Tibial nerve (tissue), 4 donors: Measurements from ENCODE around the gene DNAJC15. TPM values are rescaled to one million over a fixed set of nuclear protein-coding genes. Genes with fewer than 3 reads are reported as not detected.
"Not testable (repeated sequence)": the region's sequence is repeated elsewhere in the genome, so short reads cannot be mapped to it uniquely, and the experiment has no call there.

Source experiments
- DNase-seq, 2 donors: peaks; one replicate each; pipeline ENCODE4 v3.0.0-alpha.2; 2019; ENCODE audit warnings: low spot score in 2 of 2
- H3K27ac ChIP-seq, 4 donors: fragments of 200-600 bp; sonication (generic) in 3 of 4; one replicate each; pipeline ENCODE4 v1.5.1; 2017 to 2019; ENCODE audit warnings: mild to moderate bottlenecking in 1 of 4
- H3K27me3 ChIP-seq, 2 donors: fragments of 200-600 bp; sonication (generic) in 1 of 2; one replicate each; pipeline versions ENCODE4 v1.5.1 to v1.6.0; 2017 to 2019
- H3K36me3 ChIP-seq, 3 donors: fragments of 200-600 bp; sonication (generic); one replicate each; pipeline ENCODE4 v1.5.1; 2018 to 2019
- H3K4me1 ChIP-seq, 4 donors: fragments of 200-600 bp; sonication (generic) in 3 of 4; one replicate each; pipeline ENCODE4 v1.5.1; 2017 to 2019
- H3K4me3 ChIP-seq, 4 donors: fragments of 200-600 bp; sonication (generic) in 3 of 4; one replicate each; pipeline ENCODE4 v1.5.1; 2017 to 2019; ENCODE audit warnings: mild to moderate bottlenecking in 1 of 4, moderate library complexity in 1 of 4
- H3K9me3 ChIP-seq, 4 donors: fragments of 200-600 bp; sonication (generic) in 3 of 4; one replicate each; pipeline ENCODE4 v1.5.1; 2017 to 2019
- EP300 ChIP-seq, 2 donors: sonication (generic); formaldehyde crosslinking; IDR thresholded peaks; one replicate each; pipeline ENCODE4 v1.6.1; 2017; ENCODE audit warnings: antibody characterized with exemption in 2 of 2, mild to moderate bottlenecking in 1 of 2
- POLR2A ChIP-seq, 2 donors: fragments of 450-650 bp; IDR thresholded peaks; one replicate each; pipeline ENCODE4 v1.6.1; 2017; ENCODE audit warnings: antibody characterized with exemption in 2 of 2, mild to moderate bottlenecking in 2 of 2, moderate library complexity in 2 of 2
- WGBS, 2 donors: methylation state at CpG; one replicate each; pipeline ENCODE4 v1.1.5; 2018; 5-methylcytosine and 5-hydroxymethylcytosine counted together
- total RNA-seq, 4 donors: library from RNA; depleted of rRNA; stranded (reverse); fragments of >200 nt; gene quantifications; one replicate each; pipeline ENCODE4 v1.1.0, GENCODE V29; 2016
- TF ChIP-seq, protein P1 (sequence below), 5 experiments: fragments of 200-600 bp in 3 of 5; fragments of 450-650 bp in 2 of 5; sonication (generic) in 3 of 5; IDR thresholded peaks; one replicate each; pipeline ENCODE4 v1.5.1; 2016 to 2019; ENCODE audit warnings: antibody characterized with exemption in 5 of 5, mild to moderate bottlenecking in 3 of 5, moderate library complexity in 2 of 5

The DNAJC15 gene
- total RNA-seq, 4 donors from 2014 or later: 3.7 to 9.2 (median 5.7) TPM

DNA sequence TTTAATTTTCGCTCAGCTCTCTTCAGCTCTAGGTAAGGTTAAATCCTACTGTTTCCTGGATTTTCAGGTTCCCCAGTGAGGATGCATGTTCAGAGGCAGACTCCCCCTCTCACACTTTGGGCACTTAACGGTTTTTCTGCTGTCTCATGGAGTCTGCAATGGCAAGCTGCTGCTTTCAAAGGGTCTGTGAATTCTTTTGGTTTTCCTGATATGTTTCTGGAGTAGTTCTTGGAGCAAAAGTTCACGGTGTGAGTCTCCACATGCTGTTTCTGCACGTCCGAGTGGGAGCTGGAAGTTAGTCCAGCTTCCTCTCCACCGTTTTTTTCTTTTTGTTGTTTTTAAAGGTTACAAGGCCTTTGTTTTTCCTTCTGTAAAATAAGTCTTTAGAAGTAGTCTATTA is 35.4 kb downstream of the DNAJC15 start:
- Histone ChIP-seq H3K4me3 (no peak overlapping the region), H3K36me3 (no peaks in the 10 kb centered on the region), H3K27me3 (no peaks in the 10 kb centered on the region), H3K4me1 (peaks cover 0 to 34% (median 20%) of the 10 kb centered on the region in 4 donors), H3K9me3 (no peaks in the 10 kb centered on the region), H3K27ac (peak overlapping the region in 2 of 4 donors; percentile 31 to 41)
- no peak for TF ChIP-seq POLR2A (IDR thresholded peaks at IDR 0.05)
- WGBS, 2 donors: 64 to 76% methylated on average over 6 of the region's 6 CpGs
- no peak for DNase-seq

- WGBS, 2 donors: 93 to 96% methylated on average over 7 of the region's 7 CpGs
- H3K36me3 ChIP-seq, DNase-seq, H3K9me3 ChIP-seq, H3K4me3 ChIP-seq, H3K27me3 ChIP-seq, H3K27ac ChIP-seq: not testable (repeated sequence)
- peaks cover 0 to 25% (median 18%) of the 10 kb centered on the region in 4 donors for H3K4me1 ChIP-seq
These were observed 36.4 kb downstream of the DNAJC15 start for GRCh38 chr13:43059779-43060178.

DNA sequence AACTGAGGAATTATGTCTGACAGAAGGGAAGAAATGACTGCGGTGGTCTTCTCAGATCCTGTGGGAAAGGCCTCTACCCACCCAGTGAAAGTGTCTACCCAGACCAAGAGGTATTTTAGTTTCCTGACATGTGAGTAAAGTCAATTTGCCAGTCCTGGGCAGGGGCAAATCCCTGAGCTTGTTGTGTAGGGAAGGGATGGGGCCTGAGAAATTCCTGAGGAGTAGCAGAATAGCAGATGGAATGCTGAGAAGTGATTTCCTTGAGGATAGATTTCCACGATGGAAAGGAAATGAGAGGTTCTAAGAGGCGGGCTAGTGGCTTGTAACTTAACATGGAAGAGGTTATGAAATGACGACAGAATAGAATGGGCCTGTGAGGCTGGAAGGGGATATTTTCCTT is 37.4 kb downstream of the DNAJC15 start:
- DNase-seq, H3K27ac ChIP-seq, H3K9me3 ChIP-seq, H3K27me3 ChIP-seq, H3K36me3 ChIP-seq, H3K4me3 ChIP-seq: not testable (repeated sequence)
- WGBS, 2 donors: 72 to 74% methylated on average over 4 of the region's 4 CpGs
- peaks cover 0 to 19% (median 17%) of the 10 kb centered on the region in 4 donors for H3K4me1 ChIP-seq

DNA sequence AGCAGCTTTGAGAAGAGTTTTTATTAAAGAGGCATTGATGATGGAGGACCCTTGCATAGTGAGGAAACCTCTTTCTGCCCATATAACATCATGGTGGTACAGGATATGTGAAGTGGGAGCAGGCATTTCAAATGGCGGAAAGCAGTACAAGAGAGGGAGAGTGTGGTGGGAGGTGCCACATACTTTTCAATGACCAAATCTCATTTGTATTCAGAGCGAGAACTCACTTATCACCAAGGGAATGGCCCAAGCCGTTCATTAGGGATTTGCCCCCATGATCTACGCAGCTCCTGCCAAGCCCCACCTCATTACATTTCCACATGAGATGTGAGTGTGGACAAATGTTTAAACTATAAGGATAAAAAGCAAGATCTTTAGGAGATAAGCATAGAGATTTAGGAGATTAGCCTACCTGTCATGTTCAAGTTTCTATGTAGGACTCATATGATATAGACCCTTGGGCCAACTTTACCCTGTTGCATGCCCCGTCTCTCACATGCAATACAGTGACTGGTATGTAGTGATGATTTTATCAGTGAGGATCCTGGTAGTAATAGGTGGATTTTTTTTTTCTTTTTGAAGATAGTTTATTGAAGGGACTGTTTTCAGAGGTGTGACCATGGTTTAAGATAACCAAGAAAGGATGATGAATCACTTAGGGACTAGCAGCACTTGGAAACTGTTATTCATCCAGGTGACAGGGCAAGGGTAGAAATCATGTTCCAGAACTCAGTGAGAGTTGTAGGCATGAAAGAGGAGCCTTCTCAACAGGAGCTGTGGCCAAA is 38.3 kb downstream of the DNAJC15 start:
- H3K36me3 ChIP-seq: peaks cover 0 to 8% (median 0%) of the 10 kb centered on the region in 3 donors
- no peaks in the 10 kb centered on the region for H3K27me3 ChIP-seq
- H3K4me3 ChIP-seq: no peak overlapping the region
- TF ChIP-seq POLR2A (IDR thresholded peaks at IDR 0.05): no peak
- no peak for TF ChIP-seq EP300 (IDR thresholded peaks at IDR 0.05)
- TF ChIP-seq, protein P1, sequence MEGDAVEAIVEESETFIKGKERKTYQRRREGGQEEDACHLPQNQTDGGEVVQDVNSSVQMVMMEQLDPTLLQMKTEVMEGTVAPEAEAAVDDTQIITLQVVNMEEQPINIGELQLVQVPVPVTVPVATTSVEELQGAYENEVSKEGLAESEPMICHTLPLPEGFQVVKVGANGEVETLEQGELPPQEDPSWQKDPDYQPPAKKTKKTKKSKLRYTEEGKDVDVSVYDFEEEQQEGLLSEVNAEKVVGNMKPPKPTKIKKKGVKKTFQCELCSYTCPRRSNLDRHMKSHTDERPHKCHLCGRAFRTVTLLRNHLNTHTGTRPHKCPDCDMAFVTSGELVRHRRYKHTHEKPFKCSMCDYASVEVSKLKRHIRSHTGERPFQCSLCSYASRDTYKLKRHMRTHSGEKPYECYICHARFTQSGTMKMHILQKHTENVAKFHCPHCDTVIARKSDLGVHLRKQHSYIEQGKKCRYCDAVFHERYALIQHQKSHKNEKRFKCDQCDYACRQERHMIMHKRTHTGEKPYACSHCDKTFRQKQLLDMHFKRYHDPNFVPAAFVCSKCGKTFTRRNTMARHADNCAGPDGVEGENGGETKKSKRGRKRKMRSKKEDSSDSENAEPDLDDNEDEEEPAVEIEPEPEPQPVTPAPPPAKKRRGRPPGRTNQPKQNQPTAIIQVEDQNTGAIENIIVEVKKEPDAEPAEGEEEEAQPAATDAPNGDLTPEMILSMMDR (IDR thresholded peaks at IDR 0.05): no peak
- H3K27ac ChIP-seq: no peak overlapping the region
- DNase-seq: no peak
- H3K9me3 ChIP-seq: no peaks in the 10 kb centered on the region
- 80 to 81% methylated on average over 5 of the region's 5 CpGs for WGBS, 2 donors
- H3K4me1 ChIP-seq: peaks cover 0 to 17% (median 16%) of the 10 kb centered on the region in 4 donors

GRCh38 chr13:43071824-43072223 is 48.4 kb downstream of the DNAJC15 start:
- no peak overlapping the region for H3K27ac ChIP-seq
- no peak for DNase-seq
- no peaks in the 10 kb centered on the region for H3K27me3 ChIP-seq
- 85 to 95% methylated on average over 1 of the region's 1 CpG for WGBS, 2 donors
- H3K36me3 ChIP-seq: peaks cover 0 to 26% (median 0%) of the 10 kb centered on the region in 3 donors
- H3K4me1 ChIP-seq: peaks cover 0 to 8% (median 0%) of the 10 kb centered on the region in 4 donors
- TF ChIP-seq, protein P1 (IDR thresholded peaks at IDR 0.05): no peak
- no peak for TF ChIP-seq EP300 (IDR thresholded peaks at IDR 0.05)
- no peak for TF ChIP-seq POLR2A (IDR thresholded peaks at IDR 0.05)
- H3K4me3 ChIP-seq: no peak overlapping the region
- H3K9me3 ChIP-seq: no peaks in the 10 kb centered on the region

DNA sequence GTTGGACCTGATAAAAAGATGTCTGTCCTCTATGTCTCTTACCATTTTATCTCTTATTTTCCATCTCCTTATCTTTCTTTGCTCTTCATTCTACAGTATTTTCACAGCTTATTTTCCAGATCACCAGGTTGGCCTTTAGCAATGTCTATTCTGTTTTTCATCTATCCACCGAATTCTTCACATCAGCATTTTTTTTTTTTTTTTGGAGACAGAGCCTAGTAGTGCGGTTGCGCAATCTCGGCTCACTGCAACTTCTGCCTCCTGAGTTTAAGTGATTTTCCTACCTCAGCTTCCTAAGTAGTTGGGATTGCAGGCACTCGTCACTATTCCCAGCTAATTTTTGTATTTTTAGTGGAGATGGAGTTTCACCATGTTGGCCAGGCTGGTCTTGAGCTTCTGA is 49.0 kb downstream of the DNAJC15 start:
- no peak overlapping the region for H3K27ac ChIP-seq
- WGBS, 2 donors: 84 to 85% methylated on average over 5 of the region's 5 CpGs
- H3K4me3 ChIP-seq: no peak overlapping the region

More for the DNA sequence above, 49.0 kb downstream of the DNAJC15 start:
- TF ChIP-seq POLR2A (IDR thresholded peaks at IDR 0.05) (no peak), EP300 (IDR thresholded peaks at IDR 0.05) (peak in 1 of 2 donors; percentile 19)
- TF ChIP-seq, protein P1 (IDR thresholded peaks at IDR 0.05): no peak
- Histone ChIP-seq H3K9me3 (no peaks in the 10 kb centered on the region), H3K36me3 (peaks cover 0 to 26% (median 0%) of the 10 kb centered on the region in 3 donors), H3K27me3 (no peaks in the 10 kb centered on the region), H3K4me1 (peaks cover 0 to 13% (median 0%) of the 10 kb centered on the region in 4 donors)
- peak; percentile 46 to 63 for DNase-seq
